Spleen (tissue), 13 donors: ENCODE results near the gene DYDC2. TPM values are rescaled to one million over a fixed set of nuclear protein-coding genes. Genes with fewer than 3 reads are reported as not detected.

Source experiments
- DNase-seq: peaks from one replicate; pipeline ENCODE4 v3.0.0-alpha.2; 2020
- H3K27ac ChIP-seq, 8 donors: fragments of 200-600 bp; sonication (generic) in 7 of 8; 1 replicate in 4 of 8; 2 replicates in 4 of 8; pipeline versions ENCODE4 v1.5.0 to v1.8.0; 2016 to 2021; ENCODE audit warnings: inconsistent platforms in 4 of 8, mild to moderate bottlenecking in 4 of 8, moderate library complexity in 1 of 8
- H3K27me3 ChIP-seq, 7 donors: fragments of 200-600 bp; sonication (generic) in 6 of 7; replicated peaks in 1 of 7; 1 replicate in 4 of 7; 2 replicates in 3 of 7; pipeline versions ENCODE4 v1.5.0 to v1.8.0; 2016 to 2021; ENCODE audit warnings: inconsistent platforms in 3 of 7, mild to moderate bottlenecking in 1 of 7
- H3K36me3 ChIP-seq, 6 donors: fragments of 200-600 bp; sonication (generic) in 5 of 6; 1 replicate in 4 of 6; 2 replicates in 2 of 6; pipeline versions ENCODE4 v1.5.0 to v1.8.0; 2016 to 2021; ENCODE audit warnings: inconsistent platforms in 2 of 6
- H3K4me1 ChIP-seq, 6 donors: fragments of 200-600 bp; sonication (generic) in 5 of 6; 1 replicate in 3 of 6; 2 replicates in 3 of 6; pipeline versions ENCODE4 v1.5.0 to v1.8.0; 2016 to 2021; ENCODE audit warnings: inconsistent platforms in 3 of 6
- H3K4me3 ChIP-seq, 8 donors: fragments of 200-600 bp; sonication (generic) in 7 of 8; 1 replicate in 4 of 8; 2 replicates in 4 of 8; pipeline versions ENCODE4 v1.5.0 to v1.8.0; 2016 to 2021; ENCODE audit warnings: inconsistent platforms in 4 of 8, mild to moderate bottlenecking in 4 of 8, moderate library complexity in 2 of 8
- H3K9me3 ChIP-seq, 8 donors: fragments of 200-600 bp; sonication (generic) in 7 of 8; 1 replicate in 4 of 8; 2 replicates in 4 of 8; pipeline versions ENCODE4 v1.5.0 to v1.8.0; 2016 to 2021; ENCODE audit warnings: inconsistent platforms in 4 of 8
- CTCF ChIP-seq, 11 experiments: fragments of 200-600 bp in 7 of 11; fragments of 450-650 bp in 4 of 11; sonication (generic) in 4 of 11; IDR thresholded peaks in 8 of 11; conservative IDR thresholded peaks in 3 of 11; 1 replicate in 7 of 11; 2 replicates in 4 of 11; pipeline versions ENCODE4 v1.4.0 to v1.8.0; 2016 to 2021; ENCODE audit warnings: antibody characterized with exemption in 11 of 11, inconsistent platforms in 4 of 11, mild to moderate bottlenecking in 1 of 11
- POLR2A ChIP-seq, 3 donors: fragments of 450-650 bp; IDR thresholded peaks; one replicate each; pipeline ENCODE4 v1.5.1; 2017; ENCODE audit warnings: antibody characterized with exemption in 3 of 3, mild to moderate bottlenecking in 1 of 3
- POLR2AphosphoS5 ChIP-seq, 3 donors: sonication (generic); formaldehyde crosslinking; IDR thresholded peaks; one replicate each; pipeline ENCODE4 v1.5.1; 2017; ENCODE audit warnings: antibody characterized with exemption in 3 of 3
- WGBS, 5 donors: extraction: QIAGEN DNeasy Blood & Tissue Kit in 3 of 5; methylation state at CpG; one replicate each; pipeline versions ENCODE4 v1.1.5 to v1.1.7; 2013 to 2018; 5-methylcytosine and 5-hydroxymethylcytosine counted together
- intact Hi-C: fragments of 100-400 bp; cut with DNase I; formaldehyde crosslinking; loops from one replicate; pipeline ENCODE4 v1.15.0; 2023; ENCODE audit warnings: low total_unique reads
- long read RNA-seq, 2 donors: transcript quantifications; one replicate each; lab custom pipeline, GENCODE V29; 2026
- polyA plus RNA-seq, 3 donors: library from polyadenylated mRNA; stranded (reverse); fragments of 200-250 nt; gene quantifications; one replicate each; pipeline ENCODE4 v1.2.1, GENCODE V29; 2013
- total RNA-seq, 7 donors: library from RNA; depleted of rRNA in 3 of 7; stranded (reverse); fragments of >200 nt in 3 of 7; fragmentation: NEBNext Ultra II Directional in 4 of 7; extraction: Animal tissue kit (Norgen Biotek cat#: 25700) in 4 of 7; gene quantifications; one replicate each; pipeline versions ENCODE4 v1.1.0 to v1.2.1, GENCODE V29; 2016 to 2021
- donor health status: healthy with polysubstance abuse.
- donor health status: DM: no; HTN: no; CAD: no; lungs with moderate emphysema.
- donor health status: DM: no; HTN: no; CAD: no.
- donor health status: Bipolar disorder and iron deficiency.
- donor health status: healthy.
- donor health status: DM: no; HTN: no; CAD: no.
- donor health status: DM: yes; HTN: yes; CAD: no.

The DYDC2 gene
- total RNA-seq: not detected
- polyA plus RNA-seq: not detected
- long read RNA-seq, donor 1: 0 reads
- long read RNA-seq, donor 2: 0 reads

GRCh38 chr10:80356563-80356988, at the start of gene DYDC2, which contains the start of gene DYDC1:
DYDC2 (plus strand) TSS chr10:80356781; CDS start chr10:80362444, 5,663 bp downstream.
DYDC1 (minus strand) TSS chr10:80356755; CDS start chr10:80352601, 4,154 bp downstream.
- peak within 1 kb of the TSS in 7 of 8 donors; percentile 8 to 63 (median 35) for H3K4me3 ChIP-seq
- intact Hi-C loops: no loop called here
- 0 to 4% (median 3%) methylated on average over 24 to 43 of the region's 43 CpGs for WGBS, 5 donors

DNA sequence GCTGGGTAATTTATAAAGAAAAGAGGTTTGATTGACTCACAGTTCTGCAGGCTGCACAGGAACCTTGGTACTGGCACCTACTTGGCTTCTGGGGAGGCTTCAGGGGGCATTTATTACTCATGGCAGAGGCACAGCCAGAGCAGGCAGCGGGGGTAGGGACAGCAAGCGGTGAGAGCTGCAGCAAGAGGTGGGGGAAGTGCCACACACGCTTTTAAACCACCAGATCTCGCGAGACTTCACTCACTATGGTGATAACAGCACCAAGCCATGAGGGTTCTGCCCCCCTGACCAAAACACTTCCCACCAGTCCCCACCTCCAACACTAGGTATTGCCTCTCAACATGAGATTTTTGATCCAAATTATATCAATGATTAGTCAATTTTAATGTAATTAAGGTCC, 43.1 kb upstream of the DYDC2 start:
- Histone ChIP-seq H3K4me1 (no peaks in the 10 kb centered on the region), H3K9me3 (peaks cover 0 to 4% (median 0%) of the 10 kb centered on the region in 8 donors), H3K27me3 (no peaks in the 10 kb centered on the region), H3K4me3 (no peak overlapping the region), H3K36me3 (no peaks in the 10 kb centered on the region), H3K27ac (no peak overlapping the region)
- DNase-seq: no peak
- TF ChIP-seq CTCF (IDR thresholded peaks at IDR 0.05 in 8 of 11, conservative IDR thresholded peaks at IDR 0.05 in 3 of 11): no peak
- TF ChIP-seq POLR2AphosphoS5 (IDR thresholded peaks at IDR 0.05): no peak
- TF ChIP-seq POLR2A (IDR thresholded peaks at IDR 0.05): no peak
- intact Hi-C loops: no loop called here
- WGBS, 5 donors: 69 to 80% (median 79%) methylated on average over 5 of the region's 5 CpGs

More at GRCh38 chr10:80356563-80356988, at the start of gene DYDC2, which contains the start of gene DYDC1:
- TF ChIP-seq POLR2AphosphoS5 (IDR thresholded peaks at IDR 0.05) (no peak), POLR2A (IDR thresholded peaks at IDR 0.05) (no peak), CTCF (IDR thresholded peaks at IDR 0.05 in 8 of 11, conservative IDR thresholded peaks at IDR 0.05 in 3 of 11) (no peak)
- H3K36me3 ChIP-seq: no peaks in the 10 kb centered on the region
- peaks cover 0 to 59% (median 13%) of the 10 kb centered on the region in 7 donors for H3K27me3 ChIP-seq
- no peaks in the 10 kb centered on the region for H3K9me3 ChIP-seq
- peaks cover 0 to 17% (median 8%) of the 10 kb centered on the region in 6 donors for H3K4me1 ChIP-seq
- peak; percentile 82 for DNase-seq
- H3K27ac ChIP-seq: no peak within 1 kb of the TSS

GRCh38 chr10:80315391-80315790, 41.2 kb upstream of the DYDC2 start:
- 91 to 96% (median 92%) methylated on average over 10 to 21 of the region's 21 CpGs for whole genome bisulfite sequencing, 5 donors
- Histone ChIP-seq H3K36me3 (no peaks in the 10 kb centered on the region), H3K9me3 (no peaks in the 10 kb centered on the region), H3K4me3 (no peak overlapping the region), H3K4me1 (no peaks in the 10 kb centered on the region), H3K27ac (no peak overlapping the region), H3K27me3 (no peaks in the 10 kb centered on the region)
- no peak for DNase-seq
- intact Hi-C loops: no loop called here
- TF ChIP-seq POLR2A (IDR thresholded peaks at IDR 0.05) (no peak), CTCF (IDR thresholded peaks at IDR 0.05 in 8 of 11, conservative IDR thresholded peaks at IDR 0.05 in 3 of 11) (no peak), POLR2AphosphoS5 (IDR thresholded peaks at IDR 0.05) (no peak)

- no peak overlapping the region for H3K4me3 ChIP-seq
- intact Hi-C loops: no loop called here
- no peaks in the 10 kb centered on the region for H3K36me3 ChIP-seq
- H3K4me1 ChIP-seq: no peaks in the 10 kb centered on the region
- TF ChIP-seq CTCF (IDR thresholded peaks at IDR 0.05 in 8 of 11, conservative IDR thresholded peaks at IDR 0.05 in 3 of 11): no peak
- no peak for TF ChIP-seq POLR2A (IDR thresholded peaks at IDR 0.05)
- TF ChIP-seq POLR2AphosphoS5 (IDR thresholded peaks at IDR 0.05): no peak
- H3K9me3 ChIP-seq: no peaks in the 10 kb centered on the region
- DNase-seq: no peak
- no peaks in the 10 kb centered on the region for H3K27me3 ChIP-seq
- no peak overlapping the region for H3K27ac ChIP-seq
Measured at GRCh38 chr10:80318742-80319141, 37.8 kb upstream of the DYDC2 start.
